Natural killer cell treated with Interleukin-12 subunit alpha and Interleukin-12 subunit beta and Interleukin-15 and Interleukin-18, amount 100 ng/mL, for 72 hours (primary cell): ENCODE measurements around the gene NADK. TPM values are rescaled to one million over a fixed set of nuclear protein-coding genes. Genes with fewer than 3 reads are reported as not detected.

Source experiments
- ATAC-seq, 2 donors: fragments of 150-1000 bp; cut with Tn5 transposase in 1 of 2; sonication (Bioruptor Pico), chemical (Tn5 transposase) in 1 of 2; 2 replicates each; pipeline ENCODE4 v1.10.0; 2021
- DNase-seq: peaks from one replicate; pipeline ENCODE4 v3.0.0; 2022; ENCODE audit warnings: low spot score
- H3K27ac Mint-ChIP-seq, 2 donors: 1 replicate in 1 of 2; 2 replicates in 1 of 2; pipeline ENCODE4 v1.8.0; 2022; ENCODE audit warnings: mixed read lengths in 2 of 2, mild to moderate bottlenecking in 1 of 2, moderate library complexity in 1 of 2
- H3K27me3 Mint-ChIP-seq, 2 donors: 1 replicate in 1 of 2; 2 replicates in 1 of 2; pipeline ENCODE4 v1.8.0; 2022; ENCODE audit warnings: mixed read lengths in 2 of 2
- H3K36me3 Mint-ChIP-seq: one replicate; pipeline ENCODE4 v1.8.0; 2022; ENCODE audit warnings: mixed read lengths
- H3K4me1 Mint-ChIP-seq, 2 donors: 1 replicate in 1 of 2; 2 replicates in 1 of 2; pipeline ENCODE4 v1.8.0; 2022; ENCODE audit warnings: low read depth in 2 of 2, mixed read lengths in 2 of 2, mild to moderate bottlenecking in 1 of 2
- H3K4me3 Mint-ChIP-seq: one replicate; pipeline ENCODE4 v1.8.0; 2022; ENCODE audit warnings: mixed read lengths
- H3K9me3 Mint-ChIP-seq: 2 replicates; pipeline ENCODE4 v1.8.0; 2022; ENCODE audit warnings: mixed read lengths
- total RNA-seq, 2 donors: library from RNA; stranded (reverse); gene quantifications; one replicate each; pipeline ENCODE4 v1.2.3, GENCODE V29; 2022

NADK gene
- total RNA-seq, 2 donors from 2014 or later, result 89.1 to 145 TPM

GRCh38 chr1:1780598-1781525 is 2.6 kb upstream of the NADK start:
- H3K27ac Mint-ChIP-seq, result peak overlapping the region; percentile 94 to 96
- DNase-seq (no peak), ATAC-seq (no peak)
- H3K36me3 Mint-ChIP-seq, result no peaks in the 10 kb centered on the region
- H3K4me3 Mint-ChIP-seq, result peak overlapping the region; percentile 77
- no peaks in the 10 kb centered on the region for H3K9me3 Mint-ChIP-seq
- peaks cover 45 to 50% of the 10 kb centered on the region in 2 donors for H3K4me1 Mint-ChIP-seq
- H3K27me3 Mint-ChIP-seq, result no peaks in the 10 kb centered on the region

- H3K27me3 Mint-ChIP-seq, result no peaks in the 10 kb centered on the region
- H3K4me3 Mint-ChIP-seq, result peak overlapping the region; percentile 77
- no peaks in the 10 kb centered on the region for H3K36me3 Mint-ChIP-seq
- peak overlapping the region; percentile 94 to 96 for H3K27ac Mint-ChIP-seq
- peak; percentile 75 to 82 for ATAC-seq
- DNase-seq, result peak; percentile 86
- H3K4me1 Mint-ChIP-seq, result peaks cover 53 to 59% of the 10 kb centered on the region in 2 donors
- no peaks in the 10 kb centered on the region for H3K9me3 Mint-ChIP-seq
Observed at GRCh38 chr1:1779691-1780597, 1.7 kb upstream of the NADK start.

- H3K27me3 Mint-ChIP-seq, result no peaks in the 10 kb centered on the region
Observed at GRCh38 chr1:1779320-1779675, 1.0 kb upstream of the NADK start.

GRCh38 chr1:1778663-1779319 is 521 bp upstream of the NADK start:
- no peaks in the 10 kb centered on the region for H3K27me3 Mint-ChIP-seq
- peak overlapping the region; percentile 94 to 96 for H3K27ac Mint-ChIP-seq
- H3K4me1 Mint-ChIP-seq, result peaks cover 53 to 59% of the 10 kb centered on the region in 2 donors
- DNase-seq (peak; percentile 81), ATAC-seq (peak; percentile 69 to 75)
- no peaks in the 10 kb centered on the region for H3K9me3 Mint-ChIP-seq
- no peaks in the 10 kb centered on the region for H3K36me3 Mint-ChIP-seq
- H3K4me3 Mint-ChIP-seq, result peak overlapping the region; percentile 77

More at GRCh38 chr1:1779320-1779675, 1.0 kb upstream of the NADK start:
- DNase-seq, result no peak
- Mint-ChIP-seq H3K27ac (peak overlapping the region; percentile 94 to 96), H3K36me3 (no peaks in the 10 kb centered on the region), H3K4me1 (peaks cover 53 to 59% of the 10 kb centered on the region in 2 donors), H3K9me3 (no peaks in the 10 kb centered on the region), H3K4me3 (peak overlapping the region; percentile 77)
- no peak for ATAC-seq

GRCh38 chr1:1777583-1777899 is 729 bp downstream of the NADK start:
- Mint-ChIP-seq H3K4me1 (peaks cover 47 to 49% of the 10 kb centered on the region in 2 donors), H3K36me3 (no peaks in the 10 kb centered on the region), H3K4me3 (peak overlapping the region; percentile 88), H3K9me3 (no peaks in the 10 kb centered on the region), H3K27ac (peak overlapping the region; percentile 70 to 87), H3K27me3 (no peaks in the 10 kb centered on the region)
- no peak for ATAC-seq
- DNase-seq, result no peak

- Mint-ChIP-seq H3K4me1 (peaks cover 47 to 49% of the 10 kb centered on the region in 2 donors), H3K36me3 (no peaks in the 10 kb centered on the region), H3K27me3 (no peaks in the 10 kb centered on the region), H3K9me3 (no peaks in the 10 kb centered on the region), H3K4me3 (peak overlapping the region; percentile 88), H3K27ac (peak overlapping the region; percentile 70 to 87)
- DNase-seq, result no peak
- ATAC-seq, result no peak
Observed at GRCh38 chr1:1776672-1777582, 1.3 kb downstream of the NADK start.

- H3K27ac Mint-ChIP-seq, result peak overlapping the region in 1 of 2 donors; percentile 33
- peaks cover 36 to 38% of the 10 kb centered on the region in 2 donors for H3K4me1 Mint-ChIP-seq
- DNase-seq, result no peak
Observed at GRCh38 chr1:1775327-1776226, 2.7 kb downstream of the NADK start.

GRCh38 chr1:1773874-1774273 is 4.4 kb downstream of the NADK start:
- H3K4me3 Mint-ChIP-seq, result no peak overlapping the region
- peaks cover 7% of the 10 kb centered on the region for H3K36me3 Mint-ChIP-seq
- H3K27me3 Mint-ChIP-seq, result no peaks in the 10 kb centered on the region
- no peak overlapping the region for H3K27ac Mint-ChIP-seq
- DNase-seq (no peak), ATAC-seq (no peak)
- peaks cover 21 to 29% of the 10 kb centered on the region in 2 donors for H3K4me1 Mint-ChIP-seq
- no peaks in the 10 kb centered on the region for H3K9me3 Mint-ChIP-seq

More at GRCh38 chr1:1775327-1776226, 2.7 kb downstream of the NADK start:
- peak overlapping the region; percentile 88 for H3K4me3 Mint-ChIP-seq
- ATAC-seq, result no peak
- H3K27me3 Mint-ChIP-seq, result no peaks in the 10 kb centered on the region
- no peaks in the 10 kb centered on the region for H3K9me3 Mint-ChIP-seq
- H3K36me3 Mint-ChIP-seq, result peaks cover 7% of the 10 kb centered on the region

GRCh38 chr1:1771096-1771495 is 7.2 kb downstream of the NADK start:
- H3K36me3 Mint-ChIP-seq, result peaks cover 11% of the 10 kb centered on the region
- peaks cover 16 to 22% of the 10 kb centered on the region in 2 donors for H3K4me1 Mint-ChIP-seq
- H3K27me3 Mint-ChIP-seq, result no peaks in the 10 kb centered on the region
- H3K27ac Mint-ChIP-seq, result no peak overlapping the region
- H3K9me3 Mint-ChIP-seq, result no peaks in the 10 kb centered on the region
- H3K4me3 Mint-ChIP-seq, result no peak overlapping the region
- ATAC-seq, result no peak
- DNase-seq, result no peak

- Mint-ChIP-seq H3K27me3 (no peaks in the 10 kb centered on the region), H3K9me3 (no peaks in the 10 kb centered on the region), H3K4me1 (peaks cover 6 to 12% of the 10 kb centered on the region in 2 donors), H3K36me3 (peaks cover 11% of the 10 kb centered on the region), H3K4me3 (no peak overlapping the region), H3K27ac (no peak overlapping the region)
- ATAC-seq, result no peak
- DNase-seq, result no peak
Observed at GRCh38 chr1:1770102-1770501, 8.2 kb downstream of the NADK start.

GRCh38 chr1:1768249-1768992 is 9.8 kb downstream of the NADK start:
- Mint-ChIP-seq H3K36me3 (peaks cover 11% of the 10 kb centered on the region), H3K27me3 (no peaks in the 10 kb centered on the region), H3K4me1 (peaks cover 6 to 11% of the 10 kb centered on the region in 2 donors), H3K4me3 (no peak overlapping the region), H3K27ac (no peak overlapping the region), H3K9me3 (no peaks in the 10 kb centered on the region)
- ATAC-seq (no peak), DNase-seq (no peak)
